Myocyte (in vitro differentiated cells): ENCODE results near the gene SLC6A9. TPM values are rescaled to one million over a fixed set of nuclear protein-coding genes. Genes with fewer than 3 reads are reported as not detected.

Source experiments
- DNase-seq: peaks from one replicate; pipeline ENCODE4 v3.0.0-alpha.2; 2012; ENCODE audit warnings: low read depth
- total RNA-seq: library from RNA; depleted of rRNA; stranded (reverse); fragments of >200 nt; gene quantifications from 2 replicates; pipeline ENCODE4 v1.2.3, GENCODE V29; 2014

Gene SLC6A9
- total RNA-seq, 1 donor from 2014 or later, result 1.2 TPM

GRCh38 chr1:44048532-44049215, 17.4 kb upstream of the SLC6A9 start:
- no peak for DNase-seq

GRCh38 chr1:44047131-44047530, 15.9 kb upstream of the SLC6A9 start:
- no peak for DNase-seq

GRCh38 chr1:44045064-44045463, 13.8 kb upstream of the SLC6A9 start:
- no peak for DNase-seq

GRCh38 chr1:44044071-44044801, 13.0 kb upstream of the SLC6A9 start:
- DNase-seq, result no peak

GRCh38 chr1:44043176-44044070, 12.2 kb upstream of the SLC6A9 start:
- no peak for DNase-seq

- no peak for DNase-seq
Observed at GRCh38 chr1:44040846-44041245, 9.6 kb upstream of the SLC6A9 start.

- no peak for DNase-seq
Observed at GRCh38 chr1:44040418-44040817, 9.2 kb upstream of the SLC6A9 start.

GRCh38 chr1:44038876-44039657, 7.8 kb upstream of the SLC6A9 start:
- no peak for DNase-seq

- no peak for DNase-seq
Observed at GRCh38 chr1:44037154-44037553, 5.9 kb upstream of the SLC6A9 start.

- DNase-seq, result peak; percentile 70
Observed at GRCh38 chr1:44036409-44037139, 5.3 kb upstream of the SLC6A9 start.

- DNase-seq, result peak; percentile 37
Observed at GRCh38 chr1:44035726-44036408, 4.6 kb upstream of the SLC6A9 start.

- no peak for DNase-seq
Observed at GRCh38 chr1:44034976-44035716, 3.9 kb upstream of the SLC6A9 start.

GRCh38 chr1:44034423-44034822, 3.2 kb upstream of the SLC6A9 start:
- no peak for DNase-seq

- DNase-seq, result no peak
Observed at GRCh38 chr1:44033756-44034155, 2.5 kb upstream of the SLC6A9 start.

- no peak for DNase-seq
Observed at GRCh38 chr1:44033041-44033575, 1.8 kb upstream of the SLC6A9 start.

GRCh38 chr1:44032170-44032790, 1.0 kb upstream of the SLC6A9 start:
- no peak for DNase-seq

- DNase-seq, result peak; percentile 65
Observed at GRCh38 chr1:44030605-44031251, 534 bp downstream of the SLC6A9 start.
